Muscle of leg (tissue), 11 donors: ENCODE results near the gene TNIP3. TPM values are rescaled to one million over a fixed set of nuclear protein-coding genes. Genes with fewer than 3 reads are reported as not detected.
A peak's percentile ranks its signal among the peaks of the same experiment; 100 is the strongest.

Experiments used
- DNase-seq: peaks from one replicate; pipeline ENCODE4 v3.0.0; 2013
- H3K27ac ChIP-seq: one replicate; pipeline ENCODE4 v1.5.1; 2013; ENCODE audit warnings: mild to moderate bottlenecking, low read length, control low read depth
- H3K27me3 ChIP-seq: one replicate; pipeline ENCODE4 v1.6.1; 2013; ENCODE audit warnings: low read length; ENCODE audit not compliant: control insufficient read depth, insufficient read depth
- H3K36me3 ChIP-seq: one replicate; pipeline ENCODE4 v1.6.1; 2013; ENCODE audit warnings: low read length; ENCODE audit not compliant: control insufficient read depth, insufficient read depth
- H3K4me1 ChIP-seq: one replicate; pipeline ENCODE4 v1.6.1; 2013; ENCODE audit warnings: low read length; ENCODE audit not compliant: control insufficient read depth, insufficient read depth
- H3K4me3 ChIP-seq: one replicate; pipeline ENCODE4 v1.5.1; 2013; ENCODE audit warnings: low read length, control low read depth
- H3K9me3 ChIP-seq: replicated peaks from 2 replicates; pipeline ENCODE4 v1.6.1; 2013; ENCODE audit warnings: low read depth, low read length; ENCODE audit not compliant: control insufficient read depth
- WGBS: methylation state at CpG from one replicate; pipeline ENCODE4 v1.1.5; 2013; ENCODE audit warnings: missing lambda C conversion rate; ENCODE audit not compliant: insufficient coverage; 5-methylcytosine and 5-hydroxymethylcytosine counted together
- polyA plus RNA-seq, 8 donors: library from polyadenylated mRNA; unstranded; fragments of 120-200 nt; gene quantifications; one replicate each; pipeline versions ENCODE4 v1.2.1 to v1.2.3, GENCODE V29; 2013; ENCODE audit warnings: inconsistent platforms in 1 of 8, low replicate concordance in 1 of 8; ENCODE audit not compliant: insufficient read length in 8 of 8, insufficient read depth in 1 of 8
- total RNA-seq: library from RNA; stranded (reverse); fragments of 120-200 nt; gene quantifications from one replicate; pipeline ENCODE4 v1.2.4, GENCODE V29; 2013

The TNIP3 gene
- total and polyA plus RNA-seq, 9 donors: 0.04 to 0.55 (median 0.25) TPM

GRCh38 chr4:121139533-121140222, 24.4 kb downstream of the TNIP3 start:
- DNase-seq: peak; percentile 64
- H3K9me3 ChIP-seq: no peaks in the 10 kb centered on the region
- H3K4me1 ChIP-seq: peaks cover 7% of the 10 kb centered on the region
- 82% methylated on average over 2 of the region's 7 CpGs for WGBS
- H3K36me3 ChIP-seq: no peaks in the 10 kb centered on the region
- H3K27me3 ChIP-seq: no peaks in the 10 kb centered on the region
- H3K27ac ChIP-seq: peak overlapping the region; percentile 16
- no peak overlapping the region for H3K4me3 ChIP-seq

DNA sequence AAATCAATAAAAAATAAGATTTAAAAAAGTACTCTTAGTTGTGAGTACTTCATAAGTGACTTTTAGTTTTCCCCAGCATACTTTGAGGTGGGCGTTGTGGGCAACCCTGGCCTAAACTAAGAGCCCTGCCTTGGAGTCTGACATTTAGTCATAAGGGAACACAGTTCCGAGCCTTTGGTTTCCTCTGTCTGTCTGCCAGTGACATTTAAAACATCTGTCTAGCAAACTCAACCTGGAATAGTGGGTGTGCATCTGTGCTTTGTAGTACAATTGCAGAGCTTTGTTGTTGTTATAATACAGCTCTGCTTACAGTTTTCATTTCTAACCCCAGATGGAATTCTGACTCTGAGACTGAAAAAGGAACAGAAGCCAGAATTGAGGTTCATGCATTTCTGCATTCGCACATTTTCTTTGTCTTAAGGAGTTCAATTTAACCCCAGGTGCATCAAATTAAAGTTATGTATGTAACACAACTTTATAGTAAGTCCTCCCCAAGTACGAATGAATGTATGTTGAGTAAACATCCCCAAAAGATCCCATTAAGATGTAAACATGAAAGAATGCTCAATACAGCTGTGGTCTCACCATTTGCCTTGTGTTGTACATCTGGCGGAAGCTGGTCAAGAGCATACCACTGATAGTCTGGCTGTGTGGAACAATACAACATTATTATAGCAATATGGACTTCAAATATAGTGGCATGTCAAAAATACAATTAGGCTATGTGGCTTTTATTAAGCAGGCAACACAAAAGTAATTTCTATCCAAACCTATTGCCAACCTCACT, 25.9 kb downstream of the TNIP3 start:
- peak; percentile 57 for DNase-seq
- Histone ChIP-seq H3K36me3 (no peaks in the 10 kb centered on the region), H3K27ac (no peak overlapping the region), H3K27me3 (no peaks in the 10 kb centered on the region), H3K9me3 (no peaks in the 10 kb centered on the region), H3K4me1 (peaks cover 7% of the 10 kb centered on the region), H3K4me3 (no peak overlapping the region)
- no CpG with 5 or more reads among the region's 5 CpGs for WGBS

DNA sequence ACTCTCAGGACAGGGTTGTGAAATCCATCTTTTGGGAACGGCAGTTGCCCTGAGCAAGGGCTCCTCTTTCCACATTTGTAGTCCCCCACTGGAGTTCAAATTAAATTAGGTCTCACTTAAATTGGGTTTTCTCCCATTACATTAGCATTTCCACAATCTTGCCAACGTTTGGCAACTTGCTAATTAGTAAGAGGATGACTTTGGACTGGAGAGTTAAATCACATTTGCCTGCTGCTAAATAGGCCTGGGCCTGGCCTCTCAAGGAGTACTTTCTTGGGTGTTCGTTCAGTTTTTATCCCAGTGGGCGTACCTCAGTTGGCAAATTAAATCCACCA, 33.8 kb downstream of the TNIP3 start:
- Histone ChIP-seq H3K9me3 (no peaks in the 10 kb centered on the region), H3K4me3 (no peak overlapping the region), H3K27ac (no peak overlapping the region), H3K4me1 (no peaks in the 10 kb centered on the region), H3K36me3 (no peaks in the 10 kb centered on the region), H3K27me3 (no peaks in the 10 kb centered on the region)
- no peak for DNase-seq
- WGBS: no CpG with 5 or more reads among the region's 4 CpGs

- Histone ChIP-seq H3K27me3 (no peaks in the 10 kb centered on the region), H3K4me3 (no peak overlapping the region), H3K9me3 (no peaks in the 10 kb centered on the region), H3K4me1 (no peaks in the 10 kb centered on the region), H3K36me3 (no peaks in the 10 kb centered on the region), H3K27ac (no peak overlapping the region)
- no peak for DNase-seq
- WGBS: 100% methylated on average over 1 of the region's 4 CpGs
These were observed 34.4 kb downstream of the TNIP3 start for GRCh38 chr4:121129606-121130325.

DNA sequence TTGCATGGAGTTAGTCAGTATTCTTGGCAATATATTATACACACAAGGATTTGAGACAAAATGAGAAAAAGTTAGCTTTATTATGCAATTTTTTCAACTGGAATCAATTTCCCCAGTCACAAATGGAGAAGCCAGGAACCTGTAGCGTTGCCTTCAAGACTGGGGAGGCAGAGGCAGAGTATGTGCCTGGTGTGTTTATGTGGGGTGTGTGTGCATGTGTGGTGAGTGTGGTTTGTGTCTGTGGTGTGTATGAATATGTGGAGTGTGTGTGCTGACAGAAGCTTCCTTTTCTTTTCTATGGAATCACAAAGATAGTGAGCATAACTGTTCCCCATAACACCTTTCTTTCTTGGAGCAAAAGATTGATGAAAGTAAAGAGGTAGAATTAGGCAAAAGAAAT, 37.0 kb downstream of the TNIP3 start:
- no peaks in the 10 kb centered on the region for H3K4me1 ChIP-seq
- no peaks in the 10 kb centered on the region for H3K36me3 ChIP-seq
- no CpG with 5 or more reads among the region's 1 CpG for WGBS
- H3K4me3 ChIP-seq: no peak overlapping the region
- H3K27me3 ChIP-seq: no peaks in the 10 kb centered on the region
- no peak overlapping the region for H3K27ac ChIP-seq
- DNase-seq: no peak
- H3K9me3 ChIP-seq: no peaks in the 10 kb centered on the region

DNA sequence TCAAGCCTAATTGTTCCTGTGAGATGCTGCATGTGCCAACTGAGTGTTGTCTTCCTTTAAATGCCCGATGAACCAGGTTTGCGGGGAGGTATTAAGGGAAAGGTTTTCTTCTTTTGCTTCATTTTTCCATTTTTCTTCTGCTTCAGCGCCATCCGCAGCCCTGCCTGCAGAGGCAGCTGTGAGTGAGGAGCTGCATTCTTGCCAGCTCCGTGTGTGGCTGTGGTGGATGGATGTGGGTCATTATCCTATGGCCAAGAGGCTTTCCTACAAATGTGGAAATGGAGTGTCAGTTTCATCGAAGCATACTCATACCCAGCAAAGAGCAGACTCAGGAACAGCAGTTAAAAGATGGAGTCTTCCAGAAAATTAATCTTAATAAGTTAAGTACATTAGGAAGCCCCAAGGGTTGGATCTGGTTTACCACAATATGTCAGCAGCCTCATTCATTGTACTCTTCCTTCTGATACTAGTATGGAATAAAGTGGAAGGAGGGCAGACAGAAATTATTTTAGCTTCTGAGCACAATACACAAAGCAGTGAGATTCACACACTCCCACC, 37.6 kb downstream of the TNIP3 start:
- no peak overlapping the region for H3K4me3 ChIP-seq
- H3K9me3 ChIP-seq: no peaks in the 10 kb centered on the region
- no peaks in the 10 kb centered on the region for H3K4me1 ChIP-seq
- DNase-seq: no peak
- WGBS: no CpG with 5 or more reads among the region's 6 CpGs
- no peaks in the 10 kb centered on the region for H3K36me3 ChIP-seq
- no peaks in the 10 kb centered on the region for H3K27me3 ChIP-seq
- no peak overlapping the region for H3K27ac ChIP-seq

DNA sequence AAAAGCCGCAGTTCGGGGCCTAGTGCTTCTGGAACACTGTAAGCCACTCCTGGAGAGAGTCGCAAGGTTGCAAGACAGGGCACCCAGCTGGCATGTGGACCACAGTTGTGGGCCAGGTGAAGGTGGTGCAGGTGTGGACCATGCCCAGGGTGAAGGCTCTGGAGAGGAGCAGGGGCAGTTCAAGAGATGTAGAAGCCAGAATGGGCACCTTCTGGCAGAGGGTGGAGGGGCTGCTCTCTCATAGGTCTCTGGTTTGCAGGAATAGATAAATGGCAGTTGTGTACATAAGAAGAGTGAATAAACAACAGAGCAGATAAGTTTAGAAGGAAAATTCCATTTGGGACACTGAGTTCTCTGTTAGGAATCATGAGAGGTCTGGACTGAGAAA, 38.6 kb downstream of the TNIP3 start:
- 100% methylated on average over 1 of the region's 3 CpGs for WGBS
- no peaks in the 10 kb centered on the region for H3K27me3 ChIP-seq
- no peak overlapping the region for H3K4me3 ChIP-seq
- H3K27ac ChIP-seq: no peak overlapping the region
- no peaks in the 10 kb centered on the region for H3K36me3 ChIP-seq
- no peaks in the 10 kb centered on the region for H3K4me1 ChIP-seq
- H3K9me3 ChIP-seq: no peaks in the 10 kb centered on the region
- DNase-seq: no peak

DNA sequence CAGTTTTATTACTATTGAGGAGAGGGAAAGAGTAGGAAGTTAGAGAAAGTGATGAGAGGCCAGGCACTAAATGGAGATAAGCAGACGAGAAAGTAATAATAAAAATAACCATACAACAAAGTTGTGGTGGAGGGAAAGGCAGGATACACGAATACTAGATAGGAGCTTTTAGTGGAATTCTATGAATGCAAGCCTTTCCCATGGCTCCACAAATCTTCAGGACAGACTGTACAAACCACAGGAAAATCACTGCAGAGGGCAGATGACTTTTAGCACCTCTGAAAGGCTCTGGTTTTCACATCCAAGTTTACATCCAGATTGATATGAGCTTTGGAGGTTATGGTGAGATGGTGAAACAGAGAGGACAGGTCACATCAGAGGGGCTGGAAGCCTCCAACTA, 41.5 kb downstream of the TNIP3 start:
- H3K9me3 ChIP-seq: no peaks in the 10 kb centered on the region
- DNase-seq: no peak
- no peak overlapping the region for H3K4me3 ChIP-seq
- H3K27ac ChIP-seq: no peak overlapping the region
- no peaks in the 10 kb centered on the region for H3K36me3 ChIP-seq
- H3K27me3 ChIP-seq: no peaks in the 10 kb centered on the region
- H3K4me1 ChIP-seq: no peaks in the 10 kb centered on the region
- WGBS: no CpG with 5 or more reads among the region's 2 CpGs

DNA sequence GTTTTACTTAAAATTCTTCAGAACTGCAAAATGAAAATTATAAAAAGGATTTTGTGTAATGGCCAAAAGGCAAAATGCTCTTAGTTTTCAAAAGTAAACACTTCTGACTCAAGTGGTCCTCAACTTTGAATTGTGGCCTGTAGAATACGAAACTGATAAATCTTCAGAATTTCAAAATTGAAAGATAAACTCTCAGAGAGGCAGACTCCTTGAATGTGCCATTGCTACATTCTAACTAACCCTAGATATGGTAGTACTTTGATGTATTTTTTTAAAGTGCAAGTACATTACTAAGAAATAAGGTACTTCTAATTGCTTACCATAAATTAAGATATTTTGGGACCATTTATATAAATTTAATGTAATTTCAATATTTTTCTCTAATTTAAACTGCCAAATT, 44.4 kb downstream of the TNIP3 start:
- H3K4me3 ChIP-seq: no peak overlapping the region
- H3K36me3 ChIP-seq: no peaks in the 10 kb centered on the region
- no peak for DNase-seq
- WGBS: no CpG with 5 or more reads among the region's 1 CpG
- H3K27ac ChIP-seq: no peak overlapping the region
- no peaks in the 10 kb centered on the region for H3K4me1 ChIP-seq
- no peaks in the 10 kb centered on the region for H3K27me3 ChIP-seq
- no peaks in the 10 kb centered on the region for H3K9me3 ChIP-seq

GRCh38 chr4:121118344-121118743, 45.8 kb downstream of the TNIP3 start:
- Histone ChIP-seq H3K9me3 (no peaks in the 10 kb centered on the region), H3K27ac (no peak overlapping the region)
- WGBS: 67% methylated on average over 1 of the region's 2 CpGs

More at GRCh38 chr4:121118344-121118743, 45.8 kb downstream of the TNIP3 start:
- Histone ChIP-seq H3K27me3 (no peaks in the 10 kb centered on the region), H3K36me3 (no peaks in the 10 kb centered on the region), H3K4me1 (no peaks in the 10 kb centered on the region), H3K4me3 (no peak overlapping the region)
- DNase-seq: no peak
